NCI-H345 (cell line): ENCODE results near the gene GALNT15.
A peak's percentile ranks its signal among the peaks of the same experiment; 100 is the strongest.

Source experiments
- DNase-seq: peaks from one replicate; lab custom pipeline; 2025; lab: John Stamatoyannopoulos, UW

GALNT15 gene

DNA sequence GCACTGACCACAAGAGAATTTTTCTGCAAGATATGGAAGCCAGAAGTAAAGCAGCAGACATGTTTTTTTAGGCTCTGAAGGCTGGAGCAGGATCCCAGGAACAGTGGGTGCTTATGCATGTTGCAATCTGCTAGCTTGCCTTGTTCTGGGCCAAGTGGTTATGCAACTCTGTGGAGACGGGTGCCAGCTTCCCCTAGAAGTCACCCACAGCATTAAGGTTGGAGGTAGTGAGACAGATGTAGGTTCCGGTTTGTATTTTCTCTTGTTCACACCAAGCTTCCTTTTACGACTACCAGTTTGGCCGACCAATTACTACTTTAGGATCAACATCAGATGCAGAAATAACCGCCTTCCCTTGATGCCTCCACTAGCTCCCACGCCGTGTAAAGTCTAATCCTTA lies 79.1 kb downstream of the GALNT15 start:
- no peak for DNase-seq

DNA sequence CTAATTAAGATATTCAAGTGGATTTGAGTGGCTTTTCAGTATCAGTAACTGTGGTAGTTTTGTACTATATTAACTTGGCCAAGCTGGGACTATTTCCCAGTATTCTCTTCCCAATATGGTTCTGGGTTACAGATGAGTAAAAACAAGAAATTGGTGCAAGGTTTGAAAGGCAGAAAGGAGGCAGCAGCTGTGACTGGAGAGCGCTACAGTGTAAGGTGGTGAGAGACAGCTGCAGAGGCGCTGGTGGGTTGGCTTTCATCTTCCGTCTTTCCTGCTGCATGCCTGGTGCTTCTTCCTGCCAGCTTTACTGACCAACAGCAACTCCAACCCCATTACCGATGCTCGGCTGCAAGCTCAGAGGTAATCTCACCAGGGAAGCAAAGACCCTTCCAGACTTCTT lies 80.4 kb downstream of the GALNT15 start:
- no peak for DNase-seq

DNA sequence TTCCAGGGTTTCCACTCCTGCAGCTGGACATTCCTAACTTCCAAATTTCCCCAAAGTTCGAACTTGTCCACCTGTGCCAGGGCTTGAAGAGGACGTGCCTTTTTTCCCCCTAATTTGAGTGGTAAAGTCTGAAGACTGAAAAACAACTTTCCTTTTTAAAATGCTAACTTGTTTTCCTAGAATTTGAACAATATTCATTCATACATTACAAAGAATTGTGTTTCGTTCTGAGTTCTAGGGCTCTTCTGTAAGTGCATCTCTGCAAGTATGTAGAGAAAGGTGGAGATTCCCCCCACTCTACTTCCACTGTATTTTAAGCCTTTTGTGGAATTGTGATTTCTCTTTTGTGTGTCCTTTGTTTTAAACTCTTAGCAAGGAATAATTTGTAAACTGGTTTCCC lies 80.8 kb downstream of the GALNT15 start:
- no peak for DNase-seq

DNA sequence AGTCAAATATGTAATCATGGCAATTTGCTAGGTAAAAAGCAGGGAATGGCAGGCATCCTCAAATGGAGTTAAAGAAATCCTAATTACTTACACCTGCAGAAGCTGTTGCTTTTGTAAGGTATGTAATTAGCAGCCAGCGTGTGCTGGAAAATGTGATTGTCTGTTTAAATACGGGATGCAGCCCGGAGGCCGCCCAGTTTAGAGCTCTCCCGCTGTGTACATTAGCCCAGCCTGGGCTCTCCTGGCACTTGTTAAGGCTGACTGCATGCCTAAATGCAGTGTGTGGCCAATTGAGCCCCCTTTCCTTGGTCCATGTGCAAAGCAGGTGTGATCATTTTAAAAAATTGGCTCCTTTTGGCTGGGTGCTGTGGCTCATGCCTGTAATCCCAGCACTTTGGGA lies 81.2 kb downstream of the GALNT15 start:
- DNase-seq, result peak; percentile 23

- no peak for DNase-seq
Measured at GRCh38 chr3:16257309-16257708, 82.8 kb downstream of the GALNT15 start.

DNA sequence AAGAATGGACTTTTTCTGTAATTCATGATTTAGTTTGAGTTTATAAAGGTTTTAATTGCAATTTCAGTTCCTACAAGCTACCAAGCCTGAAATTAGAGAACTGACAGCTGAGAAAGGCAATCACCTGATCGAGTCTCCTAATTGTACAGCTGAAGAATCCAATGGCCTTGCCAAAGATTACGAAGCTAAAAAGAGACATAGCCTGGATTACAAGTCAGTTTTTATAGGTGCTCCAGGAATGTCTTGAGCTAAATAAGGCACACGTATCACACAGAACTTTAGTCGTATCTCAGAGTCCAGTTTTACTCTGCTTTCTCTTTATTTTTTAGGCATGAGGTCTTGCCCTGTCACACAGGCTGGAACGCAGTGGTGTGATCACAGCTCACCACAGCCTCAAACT lies 83.7 kb downstream of the GALNT15 start:
- DNase-seq, result no peak

DNA sequence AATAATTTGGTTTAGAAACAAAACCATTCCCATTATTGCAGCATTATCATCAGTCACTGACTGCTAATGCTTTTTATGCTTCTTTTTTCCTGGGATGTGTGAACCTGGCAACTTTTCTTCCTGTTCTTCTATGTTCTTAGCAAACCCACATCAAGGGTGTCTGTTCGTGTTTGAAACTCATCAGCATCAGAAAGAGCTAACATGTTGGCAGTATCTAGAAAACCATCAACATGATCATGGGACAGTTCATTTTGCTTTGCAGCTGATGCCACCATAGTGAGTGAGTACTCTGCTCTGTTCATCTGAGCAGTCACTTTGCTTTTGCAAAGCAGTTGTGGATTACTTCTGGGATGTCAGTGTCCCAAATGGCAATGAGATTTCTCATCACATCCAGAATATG lies 84.4 kb downstream of the GALNT15 start:
- DNase-seq, result no peak

- DNase-seq, result no peak
Measured at GRCh38 chr3:16260046-16260445, 85.6 kb downstream of the GALNT15 start.

DNA sequence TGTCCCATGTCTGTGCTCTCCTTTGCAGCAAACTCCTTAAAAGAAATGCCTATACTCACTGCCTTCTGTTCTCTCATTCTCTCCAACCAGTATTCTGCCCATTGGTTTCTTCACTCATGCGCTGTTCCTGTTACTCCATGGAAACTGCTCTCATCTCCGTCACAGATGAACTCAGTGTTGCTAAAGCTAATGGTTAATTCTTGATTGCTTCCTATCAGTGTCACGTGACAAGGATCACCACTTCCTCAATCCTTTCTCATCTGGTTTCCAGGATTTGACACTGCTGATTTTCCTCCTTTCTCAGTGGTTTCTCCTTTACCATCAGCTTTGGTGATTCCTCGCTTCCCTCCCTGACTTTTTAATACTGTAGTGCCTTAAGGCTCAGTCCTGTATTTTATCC lies 87.7 kb downstream of the GALNT15 start:
- no peak for DNase-seq

- no peak for DNase-seq
Measured at GRCh38 chr3:16264174-16264707, 89.8 kb downstream of the GALNT15 start.

DNA sequence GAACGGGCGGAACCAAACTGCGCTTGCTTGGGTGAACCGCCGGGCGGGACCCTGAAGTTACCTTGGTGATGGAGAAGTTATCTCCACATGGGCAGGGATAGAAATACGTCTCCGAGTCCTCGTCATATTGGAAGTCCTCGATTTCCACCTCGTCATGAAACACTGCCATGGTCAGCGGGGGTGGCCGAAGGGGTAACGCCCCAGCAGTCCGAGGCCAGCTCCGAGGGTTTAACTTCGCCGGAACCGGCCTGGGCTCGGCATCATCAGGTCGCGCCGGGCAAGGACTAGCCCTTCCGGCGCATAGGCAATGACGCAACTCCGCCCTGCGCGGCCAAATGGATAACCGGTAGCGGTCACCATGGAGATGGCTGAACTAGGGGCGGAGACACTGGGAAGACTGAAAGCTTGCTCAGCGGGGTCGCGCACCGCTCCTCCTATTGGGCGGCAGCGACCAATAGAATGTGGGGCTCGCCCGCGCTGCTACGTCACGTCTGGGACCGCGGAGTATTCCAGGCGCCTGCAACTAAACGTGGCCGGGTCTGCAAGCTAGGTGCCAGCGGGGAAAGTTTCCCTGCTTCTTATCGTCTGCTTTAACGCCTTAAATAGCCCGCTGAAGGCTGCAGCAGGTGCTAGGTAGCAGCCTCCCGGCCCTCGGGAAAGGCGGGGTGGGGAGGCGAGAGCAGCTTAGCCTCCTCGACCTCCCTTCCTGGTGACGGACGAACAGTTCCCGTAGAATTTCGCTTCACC lies 90.4 kb downstream of the GALNT15 start, which contains the start of the genes DPH3 and OXNAD1:
Gene DPH3 (minus strand): TSS at position 236 of the 747 bp plus-strand sequence. CDS start 67 bp downstream, at position 169.
Gene OXNAD1 (plus strand): TSS at position 505 of the 747 bp plus-strand sequence. CDS start 5,741 bp downstream, outside the sequence.
- peak; percentile 98 for DNase-seq

DNA sequence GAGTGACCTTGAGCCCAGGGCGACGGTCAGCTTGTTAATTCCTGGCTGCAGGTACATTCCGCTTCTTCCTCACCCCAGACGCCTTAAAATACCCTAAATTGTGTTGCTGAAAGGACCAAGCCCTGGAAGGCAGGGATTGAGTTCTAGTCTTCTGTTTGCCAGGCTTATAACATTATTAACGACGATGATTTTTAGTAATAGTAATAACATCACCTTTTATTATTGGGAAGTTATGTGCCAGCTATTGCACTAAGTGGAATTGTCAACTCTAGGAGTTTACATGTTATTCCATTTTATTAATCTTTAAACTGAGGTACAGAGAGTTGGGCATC lies 90.9 kb downstream of the GALNT15 start:
- no peak for DNase-seq

DNA sequence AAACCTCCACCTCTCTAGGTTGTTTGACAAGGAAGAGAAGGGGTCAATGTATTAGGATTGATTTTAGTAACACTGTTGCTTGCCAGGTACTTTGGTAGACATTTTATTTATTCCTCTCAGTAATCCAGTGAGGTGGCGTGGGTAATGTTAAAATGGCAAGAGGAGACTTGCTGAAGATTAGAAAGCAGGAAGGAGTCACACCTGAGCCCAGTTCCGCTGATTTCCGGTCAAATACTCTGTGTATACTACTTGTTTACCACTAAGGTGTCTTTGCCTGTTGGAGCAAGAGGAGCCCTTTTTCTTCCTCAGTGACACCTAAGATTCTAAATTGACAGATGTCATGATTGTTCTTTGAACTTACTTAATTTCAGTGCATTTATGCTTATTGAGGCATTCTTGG lies 92.2 kb downstream of the GALNT15 start:
- no peak for DNase-seq

DNA sequence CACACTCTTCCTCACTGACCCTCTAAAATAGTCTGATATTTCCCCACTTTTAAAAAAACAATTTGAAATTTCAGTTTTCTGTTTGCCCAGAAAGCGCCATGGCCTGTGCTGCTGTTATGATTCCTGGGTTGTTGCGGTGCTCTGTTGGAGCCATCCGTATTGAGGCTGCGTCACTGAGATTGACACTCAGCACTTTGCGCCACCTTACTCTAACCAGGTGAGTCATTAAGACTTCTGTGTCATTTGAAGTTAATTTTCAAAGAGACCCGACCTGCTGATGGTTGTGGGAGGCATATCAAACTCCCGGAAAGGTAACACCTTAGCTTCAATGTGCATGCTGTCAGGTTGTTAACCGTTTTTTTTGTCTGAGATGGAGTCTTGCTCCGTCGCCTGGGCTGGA lies 96.4 kb downstream of the GALNT15 start:
- DNase-seq, result no peak

- no peak for DNase-seq
Measured at GRCh38 chr3:16272588-16272987, 98.1 kb downstream of the GALNT15 start.

GRCh38 chr3:16273867-16274266 lies 99.4 kb downstream of the GALNT15 start:
- DNase-seq, result no peak

DNA sequence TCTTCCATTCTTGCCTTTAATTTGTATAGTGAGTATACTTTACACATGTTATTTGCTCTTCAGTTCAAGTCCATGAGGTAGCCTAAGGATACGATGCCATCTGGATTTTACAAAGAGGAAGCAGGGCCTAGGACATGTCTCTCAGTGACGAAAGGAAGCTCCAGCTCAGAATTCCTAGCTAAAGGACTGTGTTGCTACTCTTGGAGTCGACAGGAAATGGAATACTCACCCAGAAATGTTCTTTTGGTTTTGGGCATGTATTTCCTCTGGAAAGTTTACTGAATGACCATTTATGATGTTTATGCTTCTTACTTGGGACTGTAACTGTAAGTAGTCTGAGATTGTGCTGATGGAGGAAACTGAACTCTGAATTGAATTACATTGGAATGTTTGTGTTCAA lies 103.0 kb downstream of the GALNT15 start:
- DNase-seq, result no peak

DNA sequence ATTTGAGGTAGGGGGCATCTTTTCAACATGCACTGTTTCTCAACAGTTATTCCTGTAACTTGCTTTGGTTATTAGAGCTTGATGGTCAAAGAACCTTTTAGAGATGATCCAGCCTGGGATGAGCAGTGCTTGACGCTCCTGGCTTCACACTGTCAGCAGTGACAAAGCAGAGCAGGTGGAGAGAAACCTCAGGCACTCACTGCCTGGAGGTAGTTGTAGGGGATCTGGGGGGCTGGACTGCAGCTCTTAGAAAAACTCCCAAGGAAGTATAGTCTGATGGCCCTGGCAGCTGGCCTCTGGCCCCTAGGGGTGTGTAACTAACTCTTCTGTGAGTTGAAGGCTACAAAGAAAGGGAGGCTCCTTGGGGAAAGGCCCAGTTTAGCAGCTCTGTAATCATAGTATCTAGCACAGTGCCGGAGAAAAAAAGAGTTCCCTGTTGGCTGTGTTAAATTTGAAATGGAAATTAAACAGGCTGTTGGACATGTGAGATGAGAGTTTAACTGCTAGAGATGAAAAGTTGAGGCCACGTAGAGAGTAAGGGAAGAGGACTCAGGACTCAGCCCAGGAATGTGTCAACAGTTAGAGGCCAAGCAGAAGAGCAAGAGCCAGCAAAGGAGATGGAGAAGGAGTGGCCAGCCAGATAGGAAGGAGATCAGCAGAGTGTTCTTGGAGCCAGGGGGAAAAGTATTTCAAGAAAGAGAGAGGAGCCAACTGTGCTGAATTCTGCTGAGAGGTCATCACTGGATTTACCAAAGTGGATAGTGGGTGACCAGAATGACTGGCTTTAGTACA lies 104.7 kb downstream of the GALNT15 start:
- no peak for DNase-seq

DNA sequence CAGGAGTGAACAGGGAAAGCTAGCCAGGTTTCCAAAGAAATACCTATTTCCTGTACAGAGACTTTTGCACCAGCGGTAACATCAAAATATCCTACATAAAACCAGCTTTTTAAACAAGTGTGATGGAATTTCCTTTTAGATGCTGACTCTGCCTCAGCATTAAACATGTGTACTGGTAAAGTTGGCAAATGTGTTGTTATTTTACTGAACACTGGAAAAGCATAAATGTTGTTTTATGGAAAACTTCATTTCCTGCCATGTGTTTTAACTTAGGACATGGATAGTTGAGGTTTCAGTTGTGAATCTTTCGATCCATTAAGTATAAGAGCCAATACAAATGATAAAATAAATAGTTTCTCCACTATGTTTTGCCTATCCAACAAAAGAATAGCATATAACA lies 106.2 kb downstream of the GALNT15 start:
- no peak for DNase-seq
